Measurements from ENCODE around the gene LRIG2.
A peak's percentile ranks its signal among the peaks of the same experiment; 100 is the strongest.
"Not testable (repeated sequence)": the region's sequence is repeated elsewhere in the genome, so short reads cannot be mapped to it uniquely, and the experiment has no call there.

Gene LRIG2

DNA sequence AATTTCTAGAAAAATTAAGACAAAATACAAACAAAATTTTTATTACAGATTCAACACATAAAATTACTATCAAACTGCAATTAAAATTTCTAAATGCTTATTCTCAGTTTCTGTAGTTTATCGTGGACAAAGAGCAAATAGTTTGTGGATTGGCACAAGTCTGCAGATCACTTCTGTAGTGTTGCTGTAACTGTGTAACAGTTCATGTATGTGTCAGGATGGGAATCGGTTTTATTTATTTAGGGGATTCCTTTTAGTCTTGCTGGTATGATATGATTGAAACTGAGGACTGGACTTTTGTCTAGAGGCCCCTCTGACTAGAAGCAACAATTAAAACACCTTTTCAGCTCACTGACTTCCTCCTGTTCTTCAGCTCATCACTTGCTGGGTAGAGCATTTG lies 60.8 kb downstream of the LRIG2 start:
- DNase-seq, result no peak

DNA sequence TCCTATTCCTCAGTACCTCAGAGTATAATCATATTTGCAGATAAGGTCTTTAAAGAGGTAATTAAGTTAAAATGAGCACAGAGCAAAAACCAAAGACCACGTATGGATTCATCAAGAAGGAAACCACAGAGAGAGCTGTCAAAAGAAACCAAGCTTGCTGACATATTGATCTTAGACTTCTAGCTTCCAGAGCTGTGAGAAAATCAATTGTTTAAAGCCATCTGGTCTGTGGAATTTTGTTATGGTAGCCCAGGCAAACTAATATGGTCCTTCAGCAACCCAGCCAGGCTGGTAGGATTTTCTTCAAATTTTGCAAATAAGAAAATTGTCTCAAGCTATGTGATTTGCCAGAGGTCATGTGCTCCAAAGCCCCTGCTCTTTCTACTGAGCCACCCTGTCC lies 62.5 kb downstream of the LRIG2 start:
- DNase-seq, result no peak

DNA sequence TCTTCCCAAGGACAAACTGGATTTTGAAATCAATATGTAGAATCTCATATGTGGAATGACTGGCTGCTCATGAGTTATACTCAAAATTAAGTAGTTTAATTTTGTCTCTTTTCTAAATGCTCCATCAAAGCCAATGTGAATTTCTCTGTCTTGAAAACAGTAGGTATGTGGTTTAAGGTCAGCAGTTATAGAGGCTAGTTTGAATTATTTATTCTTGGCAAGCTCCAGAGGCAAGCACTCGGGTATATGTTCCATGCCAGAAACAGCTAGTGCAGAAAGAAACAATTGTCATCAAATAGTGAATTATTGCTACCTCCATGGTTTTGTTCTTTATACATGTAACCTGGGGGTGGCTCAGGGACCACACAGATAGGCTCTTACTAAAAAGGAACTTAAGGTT lies 63.5 kb downstream of the LRIG2 start:
- no peak for DNase-seq

DNA sequence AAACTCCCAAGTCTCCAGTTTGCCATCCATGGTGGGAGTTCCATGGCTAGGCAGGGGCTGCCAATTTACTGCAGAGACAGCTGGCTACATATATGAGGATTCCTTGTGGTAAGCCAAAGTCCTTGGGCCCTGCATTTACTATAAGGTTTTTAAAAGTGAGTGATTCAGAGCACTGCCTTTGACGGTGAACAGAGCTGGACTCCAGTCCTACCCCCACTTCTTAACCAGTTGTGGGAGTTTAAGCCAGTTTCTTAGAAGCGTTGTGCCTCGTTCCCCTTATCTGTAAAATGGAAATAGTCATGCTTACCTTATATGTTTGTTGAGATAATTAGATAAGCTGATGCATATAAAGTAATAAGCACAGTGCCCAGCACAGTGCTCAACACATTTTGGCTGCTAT lies 64.6 kb downstream of the LRIG2 start:
- DNase-seq, result no peak

DNA sequence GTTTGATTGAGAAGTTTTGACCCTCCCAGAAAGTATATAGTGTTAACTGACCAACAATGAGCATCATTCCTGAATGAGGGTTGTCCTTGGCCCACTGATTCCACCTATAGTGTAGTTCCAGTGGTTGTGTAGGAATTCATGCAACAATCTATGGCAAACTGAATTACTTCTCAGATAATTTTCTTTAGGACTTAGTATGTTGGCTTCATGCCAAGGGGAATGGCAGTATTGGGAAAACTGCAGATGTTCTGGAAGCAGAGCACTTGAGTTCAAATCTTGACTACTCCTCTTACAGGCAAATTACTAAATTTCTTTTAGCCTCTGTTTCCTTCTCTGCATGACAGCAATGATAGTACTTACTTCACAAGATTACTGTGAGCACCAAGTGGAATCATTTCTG lies 65.8 kb downstream of the LRIG2 start:
- no peak for DNase-seq

DNA sequence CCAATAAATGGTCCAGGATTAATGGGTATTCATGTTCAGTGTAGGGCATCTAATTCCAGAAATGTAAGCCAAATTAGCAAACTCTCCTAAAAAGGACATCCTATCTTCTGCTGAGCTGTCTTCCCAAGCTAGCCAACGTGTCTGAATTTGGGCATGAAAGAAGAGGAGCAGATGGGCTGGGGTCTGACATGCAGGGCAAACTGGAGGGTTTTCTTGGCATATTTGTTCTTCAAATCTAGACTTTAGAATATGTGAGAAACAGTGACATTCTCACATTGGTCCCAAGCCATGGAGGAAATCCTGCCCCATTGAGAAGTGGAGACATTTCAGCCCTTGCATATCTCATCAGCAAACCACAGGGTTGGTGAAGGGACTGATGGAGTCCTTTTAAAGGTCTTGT lies 67.2 kb downstream of the LRIG2 start:
- DNase-seq, result no peak

DNA sequence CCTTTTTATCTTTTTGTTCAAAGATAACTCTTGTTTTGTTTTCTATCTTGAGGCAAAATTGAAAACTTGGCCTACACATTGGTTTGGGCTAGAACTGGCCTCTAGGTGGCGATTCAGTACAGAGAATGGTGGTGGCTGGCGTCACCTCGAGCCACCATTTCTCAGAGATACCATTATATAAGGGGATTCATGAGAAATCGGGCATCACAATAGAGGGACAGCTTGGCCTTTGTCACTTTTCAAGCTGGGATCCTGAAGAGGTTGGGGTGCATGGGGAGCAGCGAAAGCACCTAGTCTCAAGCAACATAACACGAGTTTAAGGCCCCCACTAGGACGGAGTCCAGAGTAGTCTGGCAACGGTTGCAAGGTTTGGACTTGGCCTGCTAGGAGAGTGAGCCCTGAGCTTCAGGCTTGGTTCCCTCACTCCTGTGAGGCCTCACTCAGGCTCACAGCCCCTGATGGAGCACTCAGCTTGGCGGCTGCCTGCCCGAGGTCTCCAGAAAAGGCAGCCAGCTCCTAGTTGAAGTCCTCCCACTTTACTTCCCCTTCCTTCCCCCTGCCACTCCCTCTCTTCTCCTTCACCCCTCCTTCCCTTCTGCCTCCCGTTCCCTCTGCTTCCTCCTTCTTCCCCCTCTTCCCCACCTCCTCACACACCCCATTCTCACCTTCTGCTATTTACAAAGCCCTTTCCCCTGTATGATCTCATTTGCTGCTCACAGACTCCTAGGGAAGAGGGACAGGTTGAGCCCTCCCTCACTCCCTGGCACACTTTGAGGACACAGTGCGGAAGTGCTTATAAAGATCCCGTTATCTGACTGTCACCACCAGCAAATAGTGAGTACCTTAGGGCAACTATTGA lies 67.8 kb downstream of the LRIG2 start:
- peak; percentile 11 for DNase-seq

DNA sequence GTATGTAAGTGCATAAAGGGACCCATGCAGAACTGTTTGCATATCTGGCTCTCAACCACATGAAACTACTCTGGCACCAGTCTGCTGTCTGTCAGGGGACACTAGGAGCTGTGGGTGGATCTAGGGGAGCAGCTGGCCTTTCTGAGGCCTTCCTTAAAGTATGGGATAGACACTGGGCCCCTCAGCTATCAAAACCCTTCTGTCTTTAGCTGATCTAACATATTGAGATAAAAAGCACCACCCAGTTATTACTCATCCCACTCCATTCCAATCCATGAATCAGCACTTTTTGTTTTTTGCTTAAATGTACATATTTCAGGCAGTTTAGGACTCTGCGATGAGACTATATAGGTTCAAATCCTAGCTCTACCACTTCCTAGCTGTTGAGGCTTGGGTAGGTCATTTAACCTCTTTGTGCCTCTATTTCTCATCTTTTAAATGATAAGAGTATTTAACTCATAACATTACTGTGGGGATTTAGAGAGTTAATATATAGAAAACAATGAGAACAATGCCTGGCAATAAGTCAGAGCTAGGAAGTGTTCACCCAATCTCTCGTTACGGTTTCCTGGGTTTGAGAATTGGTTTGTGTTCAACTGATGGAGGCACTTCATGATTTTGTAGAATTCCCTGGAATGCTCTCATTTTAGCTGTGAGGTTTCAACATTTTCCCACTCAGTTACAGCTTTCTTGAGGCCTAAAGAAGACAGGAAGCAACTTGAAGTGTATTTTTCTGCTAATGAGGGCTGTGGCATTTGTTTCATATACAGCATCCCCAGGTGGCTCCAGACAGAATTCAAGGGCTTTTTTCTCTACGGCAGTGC lies 68.9 kb downstream of the LRIG2 start:
- no peak for DNase-seq

DNA sequence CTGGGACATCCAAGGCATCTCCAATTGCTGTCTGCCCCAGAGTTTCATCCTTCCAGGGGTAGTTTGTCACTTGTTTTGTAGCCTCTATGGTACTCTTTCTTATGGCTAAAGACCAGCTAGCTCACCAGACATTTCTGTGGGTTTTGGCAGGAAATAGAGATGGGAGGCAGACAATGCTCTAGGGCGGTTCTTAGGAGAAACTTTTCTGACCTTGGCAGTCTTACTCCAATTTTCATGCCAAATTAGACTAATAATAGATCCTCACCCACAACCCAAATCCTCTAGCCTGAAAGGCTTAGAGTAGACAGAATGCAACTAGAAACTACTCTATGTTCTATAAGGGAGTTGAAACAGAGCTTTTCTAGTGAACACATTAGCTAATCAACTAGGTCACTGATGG lies 69.8 kb downstream of the LRIG2 start:
- DNase-seq, result no peak

DNA sequence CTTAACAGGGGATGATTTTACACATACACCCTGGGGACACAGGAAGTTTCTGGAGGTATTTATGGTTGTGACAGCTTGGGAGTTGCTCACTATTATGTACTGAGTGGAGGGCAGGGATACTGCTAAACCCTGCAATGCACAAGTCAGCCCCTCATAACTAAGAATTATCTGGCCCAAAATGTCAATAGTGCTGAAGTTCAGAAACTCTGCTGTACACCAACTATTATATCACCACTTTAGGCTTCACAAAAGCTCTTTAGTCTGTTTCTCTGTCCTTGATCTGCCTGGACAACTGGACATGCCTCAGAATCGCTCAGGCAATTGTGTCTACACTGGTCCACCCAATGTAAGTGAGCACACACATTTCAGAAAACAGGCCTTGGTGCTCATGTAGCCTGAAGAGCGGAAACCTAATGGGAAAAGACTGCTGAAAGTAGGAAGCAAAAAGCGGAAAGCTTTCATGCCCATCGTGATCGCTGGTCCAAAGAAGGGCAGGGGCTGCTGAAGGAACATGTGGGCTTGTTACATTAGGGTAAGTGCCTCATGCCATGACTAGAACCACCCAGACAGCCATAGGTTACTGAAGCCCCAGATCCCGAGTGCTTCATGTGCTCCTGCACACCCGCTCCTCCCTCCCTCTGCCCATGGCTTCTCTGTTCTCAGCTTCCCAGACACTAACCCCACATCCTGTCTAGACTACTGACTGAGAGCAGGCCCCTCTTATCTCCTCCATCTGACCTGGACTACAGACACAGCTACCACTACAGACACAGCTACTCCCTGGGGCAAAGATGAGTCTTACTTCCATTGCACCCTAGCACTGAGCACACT lies 73.5 kb downstream of the LRIG2 start:
- DNase-seq, result no peak

DNA sequence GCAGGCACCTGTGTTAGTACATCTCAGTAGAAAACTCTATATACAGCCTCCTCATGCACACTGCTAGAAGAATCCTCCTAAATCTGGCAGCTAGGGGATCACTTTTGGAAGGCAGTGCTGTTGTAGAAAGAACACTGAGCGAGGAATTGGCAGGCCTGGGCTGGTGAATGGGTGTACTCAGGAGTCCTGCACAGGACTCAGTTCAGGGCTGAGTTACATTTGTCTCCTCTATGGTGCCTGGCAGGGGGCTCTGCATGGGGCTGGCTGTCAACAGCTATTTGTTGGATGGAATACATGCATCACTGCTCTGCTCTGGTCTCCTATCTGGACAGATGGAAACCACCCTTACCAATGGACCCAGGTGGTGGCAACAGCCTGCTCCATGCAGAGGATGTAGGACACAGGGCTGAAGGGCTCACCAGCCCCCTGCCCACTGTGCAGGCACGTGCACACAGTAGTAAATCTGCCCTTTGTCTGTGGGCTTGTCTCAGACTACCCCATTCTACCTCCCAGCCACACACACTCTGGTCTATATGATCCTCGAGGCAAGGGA lies 74.2 kb downstream of the LRIG2 start:
- DNase-seq, result no peak

DNA sequence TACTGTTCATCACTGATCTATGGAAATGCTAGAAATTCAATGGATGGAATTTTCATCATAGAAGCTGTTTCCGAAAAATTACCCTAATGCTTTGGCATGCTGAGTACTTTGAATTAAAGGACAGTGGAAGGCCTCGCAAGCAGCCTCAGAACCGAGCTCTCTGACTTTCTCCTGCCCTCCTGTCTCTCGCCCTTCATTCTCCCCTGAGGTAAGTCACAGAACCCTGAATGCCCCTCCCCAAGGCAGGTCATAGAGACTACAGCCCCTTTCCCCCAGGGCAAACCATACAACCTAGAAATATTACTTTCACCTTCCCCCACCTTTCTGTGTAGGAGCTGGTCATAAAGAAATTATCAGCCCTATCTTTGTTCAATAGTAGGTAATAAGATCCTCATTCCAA lies 74.8 kb downstream of the LRIG2 start:
- DNase-seq, result no peak

DNA sequence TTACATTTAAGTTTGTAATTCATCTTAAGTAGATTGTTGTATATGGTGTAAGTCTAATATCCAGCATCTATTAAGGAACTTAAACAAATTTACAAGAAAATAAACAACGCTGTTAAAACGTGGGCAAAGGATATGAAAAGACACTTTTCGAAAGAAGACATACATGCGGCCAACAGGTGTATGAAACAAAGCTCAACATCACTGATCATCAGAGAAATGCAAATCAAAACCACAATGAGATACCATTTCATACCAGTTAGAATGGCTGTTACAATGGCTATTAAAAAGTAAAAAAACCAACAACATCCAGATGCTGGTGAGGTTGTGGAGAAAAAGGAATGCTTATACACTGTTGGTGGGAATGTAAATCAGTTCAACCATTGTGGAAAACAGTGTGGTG lies 77.5 kb downstream of the LRIG2 start:
- DNase-seq, result not testable (repeated sequence)

DNA sequence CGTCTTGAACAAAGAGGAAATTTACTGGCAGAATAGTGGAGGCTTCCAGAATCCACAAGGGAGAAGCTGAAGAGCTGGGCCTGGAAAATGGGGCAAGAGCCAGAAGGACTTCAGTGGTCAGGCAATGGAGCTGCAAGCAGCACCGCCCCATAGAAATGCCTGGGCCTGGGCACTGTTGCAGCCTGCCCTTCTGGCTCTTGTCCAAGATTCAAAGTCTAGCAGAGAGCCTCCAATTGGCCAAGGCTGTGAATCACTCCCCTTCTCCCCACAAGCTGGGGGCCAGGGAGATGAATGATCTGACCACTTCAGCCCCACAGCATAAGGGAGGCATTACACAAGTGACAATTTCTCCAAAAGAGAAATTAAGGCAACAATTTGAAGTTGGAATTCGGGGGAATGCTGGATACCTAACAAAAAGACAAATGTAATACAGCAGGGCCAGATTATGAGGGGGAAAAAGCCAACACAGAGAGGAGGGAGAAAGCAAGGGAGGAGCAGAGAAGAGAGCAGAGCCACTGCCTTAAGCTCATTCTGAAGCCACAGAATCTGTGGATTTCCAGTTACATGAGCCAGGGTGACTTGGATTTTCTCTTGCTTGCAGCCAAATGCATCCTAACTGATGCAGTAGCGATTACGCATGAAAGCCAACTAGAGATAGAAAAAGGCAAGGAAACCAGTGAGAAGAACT lies 80.3 kb downstream of the LRIG2 start:
- no peak for DNase-seq

DNA sequence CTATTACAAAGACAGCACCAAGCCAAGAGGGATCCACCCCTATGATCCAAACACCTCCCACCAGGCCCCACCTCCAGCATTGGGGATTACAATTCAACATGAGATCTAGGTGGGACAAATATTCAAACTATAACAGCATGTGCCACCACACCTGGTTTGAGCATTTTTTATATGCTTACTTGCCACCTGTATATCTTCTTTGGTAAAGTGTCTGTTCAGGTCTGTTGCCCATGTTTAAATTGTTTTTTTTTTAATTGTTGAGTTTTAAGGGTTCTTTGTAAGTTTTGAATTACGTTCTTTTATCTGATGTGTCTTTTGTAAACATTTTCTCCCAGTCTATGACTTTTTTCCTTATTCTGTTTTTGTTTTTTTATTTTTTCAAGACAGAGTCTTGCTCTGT lies 83.4 kb downstream of the LRIG2 start:
- DNase-seq, result no peak

DNA sequence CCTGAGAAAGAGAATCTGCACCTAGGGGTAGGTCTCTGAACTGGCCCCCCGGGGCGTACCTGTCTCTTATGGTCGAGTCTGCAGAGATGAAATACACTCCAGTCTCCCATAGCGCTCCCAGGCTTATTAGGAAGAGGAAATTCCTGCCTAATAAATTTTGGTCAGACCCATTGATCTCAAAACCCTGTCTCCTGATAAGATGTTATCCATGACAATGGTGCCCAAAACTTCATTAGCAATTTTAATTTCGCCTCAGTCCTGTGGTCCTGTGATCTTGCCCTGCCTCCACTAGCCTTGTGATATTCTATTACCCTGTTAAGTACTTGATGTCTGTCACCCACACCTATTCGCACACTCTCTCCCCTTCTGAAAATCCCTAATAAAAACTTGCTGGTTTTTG lies 85.7 kb downstream of the LRIG2 start:
- DNase-seq, result not testable (repeated sequence)

DNA sequence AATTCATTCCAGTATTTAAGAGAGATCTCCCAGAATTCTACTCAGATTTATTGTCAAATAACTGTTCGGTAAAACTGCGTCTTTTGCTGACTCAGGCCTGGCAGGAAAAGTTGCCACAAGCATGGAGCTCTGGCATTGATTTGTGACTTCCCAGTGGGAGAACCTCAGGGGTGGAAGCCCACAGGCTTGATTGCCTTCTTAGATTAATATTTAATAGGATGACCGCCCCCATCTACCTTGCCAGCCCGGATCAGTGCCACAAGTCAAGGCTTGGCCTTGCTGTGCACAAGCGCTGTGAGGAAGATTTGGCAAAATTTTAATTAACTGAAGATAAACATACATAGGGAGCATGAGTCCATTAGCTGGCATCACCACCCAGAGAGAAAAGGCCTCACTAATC lies 93.5 kb downstream of the LRIG2 start:
- no peak for DNase-seq

DNA sequence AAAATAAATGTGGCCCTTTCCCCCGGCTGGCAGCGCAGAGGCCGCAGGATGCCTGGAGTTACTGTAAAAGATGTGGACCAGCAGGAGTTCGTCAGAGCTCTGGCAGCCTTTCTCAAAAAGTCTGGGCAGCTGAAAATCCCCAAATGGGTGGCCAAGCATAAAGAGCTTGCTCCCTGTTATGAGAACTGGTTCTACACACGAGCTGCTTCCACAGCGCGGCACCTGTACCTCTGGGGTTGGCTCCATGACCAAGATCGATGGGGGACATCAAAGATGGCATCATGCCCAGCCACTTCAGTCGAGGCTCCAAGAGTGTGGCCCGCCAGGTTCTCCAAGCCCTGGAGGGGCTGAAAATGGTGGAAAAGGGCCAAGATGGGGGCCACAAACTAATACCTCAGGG lies 95.9 kb downstream of the LRIG2 start:
- no peak for DNase-seq

DNA sequence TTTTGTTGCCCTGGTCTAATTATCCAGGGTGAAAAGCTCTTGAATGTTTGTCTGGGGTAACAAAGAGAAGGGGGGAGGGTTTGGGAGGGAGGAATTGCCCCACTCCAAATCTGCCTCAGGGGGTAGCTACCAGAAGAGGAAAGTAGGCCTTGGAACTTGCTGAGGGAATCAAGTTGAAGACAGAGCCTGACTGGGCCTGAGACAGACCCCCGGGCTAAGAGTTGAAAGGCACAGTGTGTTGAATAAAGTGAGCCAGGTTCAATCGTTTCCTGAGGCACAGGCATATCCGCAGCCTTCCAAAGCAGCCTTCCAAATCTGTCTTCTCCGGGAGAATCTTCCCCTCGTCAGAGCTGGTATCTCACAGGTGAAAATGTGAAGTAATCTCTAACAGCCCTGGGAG lies 96.6 kb downstream of the LRIG2 start:
- DNase-seq, result no peak

DNA sequence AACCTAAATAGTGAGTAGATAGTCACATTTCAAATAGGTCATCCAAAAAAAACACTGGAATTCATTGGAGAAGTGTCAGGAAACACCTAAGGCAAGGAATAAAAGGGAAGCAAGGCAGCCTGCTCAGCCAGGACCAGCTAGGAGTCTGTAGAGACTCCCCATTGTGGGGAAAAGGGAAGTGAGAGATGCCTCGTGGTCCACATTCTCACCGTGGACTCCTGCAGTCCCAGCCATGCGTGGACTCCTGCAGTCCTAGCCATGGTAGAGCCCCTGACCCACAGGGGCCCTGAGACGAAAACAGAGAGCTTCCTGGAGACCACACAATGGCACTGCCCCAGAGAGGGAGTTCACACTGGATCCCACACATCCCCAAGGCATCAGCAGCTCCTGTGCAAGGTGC lies 97.5 kb downstream of the LRIG2 start:
- no peak for DNase-seq

DNA sequence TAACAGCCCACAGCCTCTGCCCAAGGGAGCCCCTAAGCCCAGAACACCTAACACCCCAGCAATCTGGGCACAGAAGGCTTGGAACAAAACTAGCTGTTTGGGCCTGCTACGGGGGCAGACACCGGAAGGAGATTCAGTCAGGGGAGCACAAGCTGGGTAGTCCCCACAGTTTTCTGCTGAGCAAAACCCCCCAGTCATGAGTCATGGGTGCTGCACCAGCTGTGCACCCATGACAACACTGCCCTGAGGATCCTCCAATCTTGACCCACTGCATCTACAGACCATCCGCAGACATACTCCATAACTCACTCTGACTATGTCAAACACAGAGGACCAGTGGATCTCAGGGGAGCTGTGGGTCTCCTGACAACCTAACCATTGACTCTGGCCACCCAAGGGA lies 105.1 kb downstream of the LRIG2 start:
- no peak for DNase-seq

DNA sequence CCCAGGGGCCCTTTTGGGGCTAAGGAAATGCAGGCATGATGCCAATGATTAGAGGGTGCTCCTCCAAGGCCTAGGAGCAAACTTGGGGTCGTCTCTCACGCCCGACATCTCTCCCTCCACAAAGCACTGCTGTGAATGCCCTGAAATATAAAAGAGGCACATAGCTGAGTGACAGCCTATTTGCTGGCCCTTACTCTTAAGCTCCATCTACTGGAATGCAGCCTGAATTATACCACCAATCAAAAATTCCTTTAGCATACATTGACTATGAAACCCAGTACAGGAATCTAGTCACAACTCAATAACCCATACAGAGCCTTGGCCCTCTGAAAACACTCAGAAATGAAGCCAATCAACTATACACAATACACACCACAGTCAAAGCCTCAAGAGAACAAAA lies 105.5 kb downstream of the LRIG2 start:
- DNase-seq, result no peak

All from NCI-H2029 (cell line).